GM19438 (cell line): ENCODE data around the gene TRIL.

Experiments used
- ATAC-seq: cut with Tn5 transposase; IDR thresholded peaks from one replicate; pipeline ENCODE4 v1.9.1; 2021; ENCODE audit warnings: low read depth; ENCODE audit not compliant: unreplicated experiment

Gene TRIL

GRCh38 chr7:28984217-28984616 is 26.1 kb upstream of the TRIL start:
- no peak for ATAC-seq

GRCh38 chr7:28983396-28984190 is 25.5 kb upstream of the TRIL start:
- ATAC-seq = no peak

DNA sequence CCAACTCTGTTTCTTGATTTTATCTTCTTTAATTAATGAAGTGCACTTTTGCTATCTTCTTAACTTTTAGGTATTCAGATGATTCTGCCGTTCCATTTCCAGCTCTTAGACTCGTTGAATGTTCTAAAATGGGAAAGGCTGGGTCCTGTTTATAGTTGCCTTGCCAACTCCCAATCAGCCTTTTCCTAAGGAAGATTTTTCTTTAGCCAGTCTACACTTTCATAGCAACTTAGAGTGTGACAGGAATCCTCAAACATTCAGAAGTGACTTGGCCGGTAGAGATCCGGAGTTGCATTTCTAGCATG is 23.0 kb upstream of the TRIL start:
- ATAC-seq = no peak

GRCh38 chr7:28980451-28981160 is 22.5 kb upstream of the TRIL start:
- no peak for ATAC-seq

DNA sequence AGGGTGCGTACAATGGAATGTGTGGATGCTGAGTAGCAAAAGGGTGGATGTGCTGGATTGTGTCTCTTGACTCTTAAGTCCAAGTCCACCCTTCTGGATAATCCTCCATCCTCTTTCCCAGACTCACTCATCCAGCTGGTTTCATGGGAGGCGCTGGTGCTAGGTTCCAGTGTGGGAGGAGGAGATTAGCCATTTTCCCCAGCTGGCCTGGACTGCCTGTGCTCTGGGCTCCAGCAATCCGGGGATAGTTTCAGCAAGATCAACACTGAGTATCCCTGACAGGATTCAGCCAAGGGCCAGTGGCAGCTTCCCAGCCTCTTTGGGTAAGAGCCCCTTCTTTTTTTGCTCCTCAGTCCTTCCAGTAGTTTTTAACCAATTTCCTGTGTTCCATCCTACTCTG is 21.6 kb upstream of the TRIL start:
- ATAC-seq = no peak

GRCh38 chr7:28977881-28978280 is 19.8 kb upstream of the TRIL start:
- no peak for ATAC-seq

GRCh38 chr7:28976022-28976421 is 17.9 kb upstream of the TRIL start:
- no peak for ATAC-seq

DNA sequence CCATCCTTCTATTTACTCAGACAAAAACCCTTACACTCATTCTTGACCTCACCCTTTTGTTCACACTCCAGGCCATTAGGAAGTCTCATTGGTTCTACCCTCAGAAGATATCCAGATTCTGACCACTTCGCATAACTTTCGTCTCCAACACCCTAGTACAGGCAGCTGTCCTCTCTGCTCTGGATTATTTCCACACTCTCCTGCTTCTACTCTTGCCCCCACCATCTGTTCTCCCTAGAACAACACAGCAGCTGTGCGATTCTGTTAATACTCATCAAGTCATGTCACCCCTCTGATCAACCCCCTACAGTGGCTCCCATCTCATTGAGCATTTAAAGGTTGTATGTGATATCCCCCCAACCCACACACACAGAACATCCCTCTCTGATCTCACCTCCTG is 15.5 kb upstream of the TRIL start:
- no peak for ATAC-seq

DNA sequence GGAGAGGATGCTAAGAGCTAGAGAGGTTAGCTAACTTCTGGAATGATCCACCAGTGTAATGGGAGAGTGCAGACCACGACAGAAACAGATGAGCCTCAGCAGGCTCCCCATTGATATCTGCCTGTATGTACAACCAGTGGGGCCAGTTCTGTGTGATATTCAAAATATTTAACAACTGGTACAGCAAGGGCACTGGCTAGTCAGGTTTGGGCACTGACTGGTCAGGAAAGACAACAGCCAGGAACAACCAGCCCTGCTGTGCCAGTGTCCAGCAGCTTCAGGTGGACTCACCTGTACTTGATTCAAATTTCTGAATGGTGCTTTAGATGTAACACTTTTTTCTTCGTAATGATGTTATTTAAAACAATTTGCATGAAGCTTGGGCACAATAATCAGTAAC is 5.9 kb upstream of the TRIL start:
- no peak for ATAC-seq

- ATAC-seq = no peak
Measured at GRCh38 chr7:28961972-28962371, 3.8 kb upstream of the TRIL start.

DNA sequence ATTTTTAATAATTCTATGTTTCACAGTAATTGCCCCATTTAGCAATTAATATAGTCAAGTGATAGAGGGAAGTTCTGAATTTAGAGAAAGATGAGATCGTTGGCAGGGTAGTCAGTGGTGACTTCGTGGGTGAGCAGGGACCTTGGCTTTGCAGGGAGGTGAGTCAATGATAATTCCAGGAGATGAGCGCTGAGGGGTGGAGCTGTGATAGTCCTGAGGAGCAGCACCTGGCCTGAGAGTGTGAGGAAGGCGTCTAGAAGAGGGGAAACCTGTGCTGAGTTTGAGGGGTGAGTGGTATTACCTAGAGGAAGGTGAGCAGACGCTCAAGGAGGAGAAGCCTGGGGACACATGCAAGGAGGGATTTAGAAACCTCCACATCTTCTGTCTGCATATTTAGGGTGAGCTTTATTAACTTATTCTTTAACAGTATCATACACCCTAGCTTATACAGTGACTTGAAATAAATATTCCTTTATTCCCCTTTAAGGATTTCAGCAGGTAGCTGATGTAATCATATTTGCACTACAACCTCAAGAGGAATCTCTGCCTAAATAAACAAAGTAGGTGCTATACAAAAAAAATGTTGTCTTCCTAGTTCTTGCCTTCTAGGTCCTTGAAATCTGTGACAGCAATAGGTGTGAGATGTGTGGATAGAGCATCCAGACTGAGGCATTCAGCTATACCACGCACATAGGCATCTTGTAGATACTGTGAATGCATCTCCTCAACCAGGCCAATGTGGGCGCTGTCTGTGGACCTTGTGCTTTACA is 2.1 kb upstream of the TRIL start:
- no peak for ATAC-seq

- no peak for ATAC-seq
Measured at GRCh38 chr7:28958980-28959347, 834 bp upstream of the TRIL start.

GRCh38 chr7:28957751-28958234 is 337 bp downstream of the TRIL start:
- ATAC-seq = no peak

GRCh38 chr7:28957064-28957750 is 923 bp downstream of the TRIL start:
- no peak for ATAC-seq

- ATAC-seq = no peak
Measured at GRCh38 chr7:28956608-28957063, 1.5 kb downstream of the TRIL start.

GRCh38 chr7:28955718-28956607 is 2.2 kb downstream of the TRIL start:
- ATAC-seq = no peak

- no peak for ATAC-seq
Measured at GRCh38 chr7:28955356-28955717, 2.8 kb downstream of the TRIL start.

DNA sequence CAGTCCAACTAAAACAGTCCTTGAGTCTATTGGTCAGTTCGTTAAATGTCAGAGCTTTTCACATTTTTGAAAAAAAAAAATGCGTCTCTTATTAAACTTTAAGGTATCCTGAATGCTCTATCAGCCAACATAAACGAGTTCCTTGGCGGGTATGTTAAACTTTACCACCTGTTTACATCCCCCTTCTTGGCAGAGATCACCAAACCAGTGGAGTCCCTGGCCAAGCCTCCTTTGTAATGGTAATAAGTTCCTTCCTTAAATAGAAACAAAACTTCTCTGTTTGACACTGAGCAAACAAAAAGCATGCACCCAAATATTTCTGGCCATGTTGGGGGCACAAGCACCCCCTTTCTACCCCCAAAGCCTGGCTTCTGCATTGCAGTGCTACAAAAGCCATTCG is 3.2 kb downstream of the TRIL start:
- ATAC-seq = no peak

GRCh38 chr7:28954471-28954870 is 3.7 kb downstream of the TRIL start:
- no peak for ATAC-seq

DNA sequence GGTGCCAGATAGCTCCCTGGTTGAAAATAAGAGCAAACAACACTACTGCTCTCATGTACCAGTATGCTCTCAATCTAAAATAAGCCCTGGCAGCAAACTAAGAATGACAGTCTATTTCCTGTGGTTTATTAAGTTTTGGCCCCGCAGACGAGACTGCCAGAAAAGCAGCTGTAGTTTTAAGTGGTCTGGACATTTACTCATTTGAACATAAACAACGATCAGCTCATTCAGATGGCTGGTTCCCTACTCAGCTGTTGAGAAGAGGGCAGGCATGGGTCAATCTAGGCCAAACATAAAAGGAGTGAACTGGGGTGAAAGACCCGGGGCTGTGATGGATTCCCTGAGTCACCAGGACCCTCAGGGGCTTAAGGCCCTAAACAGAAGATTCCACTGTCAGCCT is 4.5 kb downstream of the TRIL start:
- no peak for ATAC-seq
